Measurements from ENCODE around the gene TMPRSS7. TPM values are rescaled to one million over a fixed set of nuclear protein-coding genes. Genes with fewer than 3 reads are reported as not detected.

Gene TMPRSS7
- total RNA-seq, 1 donor from 2014 or later = not detected

GRCh38 chr3:112047264-112047663, 12.7 kb downstream of the TMPRSS7 start:
- no peak for TF ChIP-seq CTCF (IDR thresholded peaks at IDR 0.05; ENCODE audit: unreplicated experiment)
- Mint-ChIP-seq H3K27ac (no peak overlapping the region), H3K27me3 (no peaks in the 10 kb centered on the region), H3K4me1 (ENCODE audit: low read depth) (peaks cover 15% of the 10 kb centered on the region), H3K9me3 (ENCODE audit: low read depth) (no peaks in the 10 kb centered on the region), H3K36me3 (ENCODE audit: insufficient read depth) (no peaks in the 10 kb centered on the region), H3K4me3 (ENCODE audit: low read depth) (no peak overlapping the region)
- DNase-seq (ENCODE audit: low spot score, unreplicated experiment) = no peak

DNA sequence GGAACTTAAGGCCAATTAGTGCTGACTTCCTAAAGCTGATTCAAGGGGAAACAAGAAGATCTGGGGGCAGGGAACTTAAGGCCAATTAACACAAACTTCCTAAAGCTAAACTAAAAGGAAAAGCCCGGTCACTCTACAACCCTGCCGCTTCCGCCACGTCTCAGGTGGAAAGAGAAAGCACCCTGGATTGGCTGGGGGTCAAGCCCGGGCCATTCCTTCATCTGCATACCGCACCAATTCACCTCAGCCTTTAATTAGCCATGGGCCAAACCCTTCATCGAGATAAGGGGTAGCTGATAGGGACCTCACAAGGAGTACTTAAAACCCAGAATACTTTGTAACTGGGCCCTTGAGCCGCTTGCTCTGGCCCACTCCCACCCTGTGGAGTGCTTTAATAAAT, 14.4 kb downstream of the TMPRSS7 start:
- H3K4me3 Mint-ChIP-seq (ENCODE audit: low read depth) = no peak overlapping the region
- DNase-seq (ENCODE audit: low spot score, unreplicated experiment) = no peak
- peaks cover 24% of the 10 kb centered on the region for H3K4me1 Mint-ChIP-seq (ENCODE audit: low read depth)
- no peak for TF ChIP-seq CTCF (IDR thresholded peaks at IDR 0.05; ENCODE audit: unreplicated experiment)
- H3K36me3 Mint-ChIP-seq (ENCODE audit: insufficient read depth) = no peaks in the 10 kb centered on the region
- H3K9me3 Mint-ChIP-seq (ENCODE audit: low read depth) = no peaks in the 10 kb centered on the region
- no peak overlapping the region for H3K27ac Mint-ChIP-seq
- H3K27me3 Mint-ChIP-seq = no peaks in the 10 kb centered on the region

- Mint-ChIP-seq H3K4me3 (ENCODE audit: low read depth) (no peak overlapping the region), H3K4me1 (ENCODE audit: low read depth) (peaks cover 20% of the 10 kb centered on the region), H3K27ac (no peak overlapping the region), H3K9me3 (ENCODE audit: low read depth) (no peaks in the 10 kb centered on the region), H3K36me3 (ENCODE audit: insufficient read depth) (no peaks in the 10 kb centered on the region), H3K27me3 (no peaks in the 10 kb centered on the region)
- no peak for TF ChIP-seq CTCF (IDR thresholded peaks at IDR 0.05; ENCODE audit: unreplicated experiment)
- DNase-seq (ENCODE audit: low spot score, unreplicated experiment) = no peak
These were observed 18.7 kb downstream of the TMPRSS7 start for GRCh38 chr3:112053229-112053628.

DNA sequence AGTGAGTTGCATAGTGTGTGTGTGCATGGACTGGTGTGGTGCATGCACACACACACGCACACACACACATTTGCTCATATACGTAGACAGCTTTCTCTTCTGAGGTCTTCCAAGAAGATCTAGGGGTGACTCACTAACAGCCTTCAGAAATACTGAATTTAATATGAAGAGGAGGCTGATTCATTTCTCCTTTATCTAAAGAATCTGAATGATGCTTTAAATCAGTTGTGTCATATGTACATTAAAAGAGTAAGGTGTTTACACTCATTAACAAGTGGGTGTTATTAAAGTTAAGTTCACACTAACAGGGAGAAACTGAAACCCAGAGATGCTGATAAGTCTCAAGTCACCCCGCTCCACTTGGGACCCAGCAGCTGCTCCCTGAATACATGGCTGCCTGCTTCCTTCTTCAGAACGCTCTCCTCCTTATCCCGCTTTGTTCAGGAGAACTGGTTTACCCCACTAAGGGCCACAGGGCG, 22.0 kb downstream of the TMPRSS7 start:
- TF ChIP-seq CTCF (IDR thresholded peaks at IDR 0.05; ENCODE audit: unreplicated experiment) = no peak
- no peaks in the 10 kb centered on the region for H3K27me3 Mint-ChIP-seq
- H3K9me3 Mint-ChIP-seq (ENCODE audit: low read depth) = peaks cover 7% of the 10 kb centered on the region
- DNase-seq (ENCODE audit: low spot score, unreplicated experiment) = no peak
- no peak overlapping the region for H3K27ac Mint-ChIP-seq
- peaks cover 17% of the 10 kb centered on the region for H3K4me1 Mint-ChIP-seq (ENCODE audit: low read depth)
- no peak overlapping the region for H3K4me3 Mint-ChIP-seq (ENCODE audit: low read depth)
- H3K36me3 Mint-ChIP-seq (ENCODE audit: insufficient read depth) = no peaks in the 10 kb centered on the region

DNA sequence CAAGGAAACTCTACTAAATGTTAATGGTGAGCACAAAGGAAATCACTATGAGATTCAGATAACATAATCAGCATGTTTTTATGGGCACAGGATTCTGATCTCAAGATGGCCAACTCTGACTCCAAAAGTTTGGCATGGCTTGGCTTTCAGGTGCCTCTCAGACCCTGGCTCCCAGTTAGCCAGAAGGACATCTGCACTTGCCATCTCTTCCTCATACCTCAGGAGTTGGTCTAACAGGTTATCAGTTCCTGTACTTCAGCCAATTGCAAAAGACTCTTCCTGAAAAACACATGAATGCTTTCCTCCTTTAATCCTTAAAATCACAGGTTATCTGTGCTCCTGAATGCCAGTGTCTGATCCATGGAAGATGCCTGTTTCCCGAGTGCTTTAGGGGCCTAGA, 25.0 kb downstream of the TMPRSS7 start:
- no peak for DNase-seq (ENCODE audit: low spot score, unreplicated experiment)
- Mint-ChIP-seq H3K4me1 (ENCODE audit: low read depth) (peaks cover 3% of the 10 kb centered on the region), H3K36me3 (ENCODE audit: insufficient read depth) (no peaks in the 10 kb centered on the region), H3K27ac (no peak overlapping the region), H3K27me3 (no peaks in the 10 kb centered on the region), H3K4me3 (ENCODE audit: low read depth) (no peak overlapping the region), H3K9me3 (ENCODE audit: low read depth) (peaks cover 7% of the 10 kb centered on the region)
- no peak for TF ChIP-seq CTCF (IDR thresholded peaks at IDR 0.05; ENCODE audit: unreplicated experiment)
